ENCODE data around the gene SLC9A5.

- no peak for TF ChIP-seq YY1 (IDR thresholded peaks at IDR 0.05; ENCODE audit: insufficient read depth, insufficient read length)
- no peak for TF ChIP-seq SUZ12 (IDR thresholded peaks at IDR 0.05; ENCODE audit: extremely low read depth, insufficient read depth, insufficient read length)
These were observed 18.6 kb upstream of the SLC9A5 start for GRCh38 chr16:67229906-67230808.
